ENCODE measurements around the gene SCAMP4. TPM values are rescaled to one million over a fixed set of nuclear protein-coding genes. Genes with fewer than 3 reads are reported as not detected.

Gene SCAMP4
- total and polyA plus RNA-seq, 2 of the 13 experiments (the other 11 are each of a cell fraction or from before 2014, with no cell fraction given): 10.7 to 13.7 TPM

DNA sequence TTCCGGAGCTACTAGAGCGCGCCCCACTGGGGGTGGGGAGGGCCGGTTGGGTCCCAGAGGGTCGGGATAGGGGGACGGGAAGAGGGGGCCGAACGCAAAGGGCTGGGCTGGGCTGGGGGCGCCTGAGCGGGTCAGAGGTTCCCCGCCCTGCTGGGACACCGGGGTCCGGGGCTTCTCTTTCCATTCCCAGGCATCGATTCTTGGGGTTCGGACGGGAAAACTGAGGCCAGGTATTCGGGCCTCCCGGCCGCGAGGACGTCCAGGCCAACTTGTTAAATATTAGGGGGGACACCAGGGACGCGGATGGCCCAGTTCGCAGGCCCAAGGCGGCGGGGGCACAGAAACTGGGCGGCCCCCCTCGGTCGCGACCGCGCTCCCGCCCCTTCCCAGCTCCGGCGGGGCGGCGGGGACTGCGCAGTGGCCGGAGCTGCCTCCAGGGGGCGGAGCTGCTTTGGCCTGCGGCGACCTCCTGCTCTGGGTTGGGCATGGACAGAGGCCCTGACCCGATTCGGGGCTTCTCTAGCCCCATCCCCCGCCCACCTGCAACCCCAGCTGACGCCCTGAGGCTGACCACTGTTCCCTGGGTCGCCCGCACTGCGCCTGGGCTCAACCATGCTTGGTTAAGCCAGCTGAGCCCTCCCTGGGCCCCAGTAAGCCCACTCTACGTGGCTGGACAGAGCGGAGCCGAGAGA, 40.6 kb upstream of the SCAMP4 start (continued):
- TF ChIP-seq ZBTB3 (CRISPR knock-in tag; IDR thresholded peaks at IDR 0.05; ENCODE audit: borderline replicate concordance, low read depth) (no peak), ZNF407 (CRISPR knock-in tag; IDR thresholded peaks at IDR 0.05; ENCODE audit: not compliant biosample characterization) (no peak), REST (IDR thresholded peaks at IDR 0.05; ENCODE audit: borderline replicate concordance in 1 of 2, low read depth in 1 of 2, low read length in 2 of 2) (no peak), ZNF770 (CRISPR knock-in tag; IDR thresholded peaks at IDR 0.05) (peak; percentile 17; the same call in 1 of the 2 replicates), TCF12 (IDR thresholded peaks at IDR 0.05) (no peak), TCF12 (CRISPR knock-in tag; IDR thresholded peaks at IDR 0.05) (peak; percentile 14; the same call in 1 of the 2 replicates), ZNF512B (CRISPR knock-in tag; IDR thresholded peaks at IDR 0.05; ENCODE audit: borderline replicate concordance) (no peak)
- TF ChIP-seq, protein P1, sequence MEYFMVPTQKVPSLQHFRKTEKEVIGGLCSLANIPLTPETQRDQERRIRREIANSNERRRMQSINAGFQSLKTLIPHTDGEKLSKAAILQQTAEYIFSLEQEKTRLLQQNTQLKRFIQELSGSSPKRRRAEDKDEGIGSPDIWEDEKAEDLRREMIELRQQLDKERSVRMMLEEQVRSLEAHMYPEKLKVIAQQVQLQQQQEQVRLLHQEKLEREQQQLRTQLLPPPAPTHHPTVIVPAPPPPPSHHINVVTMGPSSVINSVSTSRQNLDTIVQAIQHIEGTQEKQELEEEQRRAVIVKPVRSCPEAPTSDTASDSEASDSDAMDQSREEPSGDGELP (IDR thresholded peaks at IDR 0.05; ENCODE audit: borderline replicate concordance, low read depth): peak; percentile 82

All from HepG2 (cell line).